Measurements from ENCODE around the gene RAPGEF1.

DNA sequence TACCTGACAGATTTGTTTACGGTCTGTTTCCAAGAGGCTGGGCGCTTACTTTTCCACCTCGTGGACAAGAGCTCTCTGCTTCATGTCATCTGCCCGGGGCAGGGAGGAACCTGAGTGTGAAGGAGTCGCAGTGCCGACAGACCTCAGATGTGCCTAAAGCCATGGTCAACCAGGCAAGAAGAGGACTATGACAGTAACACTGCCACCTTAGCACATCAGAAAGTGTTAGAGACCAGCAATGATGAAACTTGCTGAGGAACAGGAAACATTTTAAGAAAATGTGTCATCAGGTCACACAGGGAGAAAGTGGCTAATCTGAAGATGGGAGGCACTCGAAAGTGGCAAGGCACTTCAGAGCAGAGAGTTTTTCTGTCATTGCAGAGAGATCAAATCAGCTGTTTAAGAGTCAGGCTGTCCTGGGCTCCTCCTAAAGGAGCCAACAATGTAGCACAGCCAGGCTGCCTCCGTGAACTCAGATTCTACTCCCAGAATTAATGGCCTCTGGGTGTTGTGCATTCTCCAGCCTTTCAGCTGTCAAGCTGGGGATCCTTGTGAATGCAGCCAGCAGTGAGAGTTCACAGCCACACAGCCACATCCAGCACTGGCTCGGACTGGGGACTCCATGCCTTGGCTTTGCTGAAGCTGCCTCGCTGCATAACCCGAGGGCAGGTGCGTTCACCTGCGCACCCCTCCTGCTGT lies 94.6 kb downstream of the RAPGEF1 start:
- TF ChIP-seq, protein P1, sequence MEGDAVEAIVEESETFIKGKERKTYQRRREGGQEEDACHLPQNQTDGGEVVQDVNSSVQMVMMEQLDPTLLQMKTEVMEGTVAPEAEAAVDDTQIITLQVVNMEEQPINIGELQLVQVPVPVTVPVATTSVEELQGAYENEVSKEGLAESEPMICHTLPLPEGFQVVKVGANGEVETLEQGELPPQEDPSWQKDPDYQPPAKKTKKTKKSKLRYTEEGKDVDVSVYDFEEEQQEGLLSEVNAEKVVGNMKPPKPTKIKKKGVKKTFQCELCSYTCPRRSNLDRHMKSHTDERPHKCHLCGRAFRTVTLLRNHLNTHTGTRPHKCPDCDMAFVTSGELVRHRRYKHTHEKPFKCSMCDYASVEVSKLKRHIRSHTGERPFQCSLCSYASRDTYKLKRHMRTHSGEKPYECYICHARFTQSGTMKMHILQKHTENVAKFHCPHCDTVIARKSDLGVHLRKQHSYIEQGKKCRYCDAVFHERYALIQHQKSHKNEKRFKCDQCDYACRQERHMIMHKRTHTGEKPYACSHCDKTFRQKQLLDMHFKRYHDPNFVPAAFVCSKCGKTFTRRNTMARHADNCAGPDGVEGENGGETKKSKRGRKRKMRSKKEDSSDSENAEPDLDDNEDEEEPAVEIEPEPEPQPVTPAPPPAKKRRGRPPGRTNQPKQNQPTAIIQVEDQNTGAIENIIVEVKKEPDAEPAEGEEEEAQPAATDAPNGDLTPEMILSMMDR (IDR thresholded peaks at IDR 0.05; ENCODE audit: low read length), result no peak
- TF ChIP-seq EZH2 (optimal IDR thresholded peaks at IDR 0.05; ENCODE audit: low read depth, low read length) (no peak), EZH2phosphoT487 (IDR thresholded peaks at IDR 0.05; ENCODE audit: low read length) (no peak)
